Stimulated activated CD4-positive, alpha-beta T cell treated with anti-CD3 and anti-CD28 coated beads, Interleukin-12 subunit alpha, Interleukin-12 subunit beta, amount 100 ng/mL, for 4 hours (primary cell): ENCODE results near the gene SHROOM4.

Experiments used
- DNase-seq: peaks from one replicate; pipeline ENCODE4 v3.0.0-alpha.2; 2020

SHROOM4 gene

GRCh38 chrX:50776248-50776647 lies 37.7 kb downstream of the SHROOM4 start:
- no peak for DNase-seq

GRCh38 chrX:50771382-50771781 lies 42.6 kb downstream of the SHROOM4 start:
- DNase-seq, result no peak

- no peak for DNase-seq
Measured at GRCh38 chrX:50770702-50771101, 43.3 kb downstream of the SHROOM4 start.

DNA sequence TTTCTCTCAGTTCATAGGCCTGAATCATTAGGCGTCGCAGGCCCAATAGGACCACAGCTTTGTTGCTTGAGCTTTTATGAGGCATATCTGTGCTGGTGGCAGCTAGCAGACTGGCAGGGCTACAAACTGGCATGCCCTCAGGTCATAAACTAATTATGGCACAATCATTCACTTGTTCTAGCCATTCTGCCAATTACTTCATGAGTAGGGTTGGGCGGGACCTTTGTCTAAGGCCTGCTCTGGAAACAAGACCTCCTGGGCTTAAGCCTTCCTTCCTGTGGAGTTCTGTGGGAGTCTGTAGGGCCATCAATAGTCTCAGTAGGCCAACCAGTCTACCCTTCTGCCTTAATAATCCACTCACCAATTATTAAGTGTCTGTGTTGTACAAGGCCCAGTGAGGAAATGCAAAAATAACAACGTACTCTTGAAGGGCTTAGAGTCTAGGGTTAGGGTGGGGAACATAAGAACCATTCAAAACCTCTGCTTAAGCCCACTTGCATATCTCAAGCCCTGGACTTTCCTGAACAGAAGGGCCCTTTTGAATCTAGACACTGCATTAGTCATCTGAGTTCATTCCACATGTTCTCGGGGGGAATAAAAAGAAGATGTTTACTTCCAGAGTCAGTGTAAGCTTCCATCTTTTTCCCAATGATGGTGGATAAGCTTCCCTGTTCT lies 44.5 kb downstream of the SHROOM4 start:
- no peak for DNase-seq

DNA sequence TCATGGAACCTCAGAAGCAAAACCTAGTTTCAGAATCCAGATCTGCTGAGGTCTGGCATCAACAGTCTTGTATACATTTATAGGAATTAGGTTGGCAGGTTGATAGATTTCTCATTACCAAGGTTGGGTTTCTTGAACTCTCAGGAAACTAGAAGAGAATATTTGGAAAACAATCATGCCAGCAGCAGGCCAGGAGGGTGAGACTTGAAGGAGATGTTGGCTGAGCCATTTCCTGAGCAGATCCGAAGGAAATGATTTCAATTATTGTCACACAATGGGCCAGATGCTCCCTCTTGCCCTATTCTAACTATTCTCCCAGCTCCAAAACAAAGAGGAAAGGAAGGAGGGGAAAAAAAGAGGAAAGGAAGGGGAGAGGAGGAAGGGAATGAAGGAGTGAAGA lies 45.2 kb downstream of the SHROOM4 start:
- DNase-seq, result no peak

GRCh38 chrX:50765986-50766385 lies 48.0 kb downstream of the SHROOM4 start:
- no peak for DNase-seq

DNA sequence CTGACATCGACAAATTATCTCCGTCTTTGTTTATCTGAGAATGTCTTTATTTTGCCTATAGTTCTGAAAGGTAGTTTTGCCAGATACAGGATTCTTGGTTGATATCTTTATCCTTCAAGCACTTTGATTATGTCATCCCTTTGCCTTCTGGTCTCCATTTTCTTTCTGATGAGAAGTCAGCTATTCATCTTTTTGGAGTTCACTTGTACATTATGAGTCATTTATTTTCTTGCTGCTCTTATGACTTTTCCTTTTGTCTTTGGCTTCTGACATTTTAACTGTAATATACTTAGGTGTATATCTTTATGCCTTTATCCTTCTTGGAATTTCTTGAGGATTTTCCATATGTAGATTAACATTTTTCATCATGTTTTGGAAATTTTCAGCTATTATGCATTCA lies 51.4 kb downstream of the SHROOM4 start:
- no peak for DNase-seq

DNA sequence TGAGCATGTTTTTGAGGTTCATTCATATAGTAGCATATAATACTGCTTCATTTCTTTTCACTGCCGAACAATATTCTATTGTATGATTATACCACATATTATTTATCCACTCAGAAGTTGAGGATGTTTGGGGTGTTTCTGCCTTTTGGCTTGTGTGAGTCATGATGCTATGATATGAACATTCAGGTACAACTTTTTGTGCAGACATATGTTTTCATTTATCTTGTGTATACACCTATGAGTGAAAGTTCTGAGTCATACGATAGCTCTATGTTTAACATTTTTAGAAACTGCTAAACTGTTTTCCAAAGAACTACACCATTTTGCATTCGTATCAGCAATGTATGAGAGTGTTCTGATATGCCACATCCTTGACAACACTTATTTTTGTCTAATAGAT lies 57.7 kb downstream of the SHROOM4 start:
- DNase-seq, result no peak

DNA sequence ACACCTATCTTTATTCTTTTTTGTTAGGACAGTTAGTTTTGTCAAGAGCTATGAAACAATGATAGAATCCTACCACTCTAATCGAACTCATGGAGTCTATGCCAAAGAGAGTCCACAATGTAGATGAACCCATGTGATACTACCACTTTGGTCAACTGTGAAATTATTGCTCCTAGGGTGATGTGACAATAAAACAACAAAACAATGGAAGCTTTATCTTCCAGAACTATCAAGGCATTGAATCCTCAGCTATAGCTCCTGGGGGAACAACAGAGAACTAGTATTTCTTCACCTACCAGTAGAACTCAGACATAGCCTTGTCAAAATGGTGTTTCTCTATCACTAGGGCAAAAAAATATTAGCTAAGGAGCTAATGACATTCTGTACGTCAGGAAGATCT lies 62.9 kb downstream of the SHROOM4 start:
- no peak for DNase-seq

GRCh38 chrX:50747471-50747900 lies 66.5 kb downstream of the SHROOM4 start:
- DNase-seq, result no peak

DNA sequence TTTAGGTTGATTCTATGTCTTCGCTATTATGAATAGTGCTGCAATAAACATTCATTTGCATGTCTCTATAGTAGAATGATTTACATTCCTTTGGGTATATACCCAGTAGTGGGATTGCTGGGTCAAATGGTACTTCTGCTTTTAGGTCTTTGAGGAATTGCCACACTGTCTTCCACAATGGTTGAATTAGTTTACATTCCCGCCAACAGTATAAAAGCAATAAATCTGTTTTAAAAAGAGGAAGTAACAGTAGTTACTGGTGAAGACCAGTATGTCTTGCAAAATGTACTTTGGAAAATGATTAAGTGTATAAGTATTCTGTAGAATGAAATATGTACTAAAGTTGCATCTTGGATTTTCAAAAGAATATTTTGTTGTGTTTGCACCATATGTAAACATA lies 77.3 kb downstream of the SHROOM4 start:
- no peak for DNase-seq

DNA sequence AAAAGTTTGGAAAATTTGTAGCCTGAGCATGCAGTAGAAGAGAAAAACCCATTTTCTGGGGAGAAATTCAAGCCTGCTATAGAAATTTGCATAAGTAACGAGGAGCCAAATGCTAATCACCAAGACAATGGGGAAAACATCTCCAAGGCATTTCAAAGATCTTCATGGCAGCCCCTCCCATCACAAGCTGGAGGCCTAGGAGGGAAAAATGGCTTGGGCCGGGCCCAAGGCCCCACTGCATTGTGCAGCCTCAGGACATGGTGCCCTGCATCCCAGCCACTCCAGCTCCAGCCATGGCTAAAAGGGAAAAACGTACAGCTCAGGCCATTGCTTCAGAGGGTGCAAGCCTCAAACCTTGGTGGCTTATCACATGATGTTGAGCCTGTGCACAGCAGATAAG lies 87.7 kb downstream of the SHROOM4 start:
- DNase-seq, result no peak

GRCh38 chrX:50725310-50725709 lies 88.7 kb downstream of the SHROOM4 start:
- DNase-seq, result no peak

- no peak for DNase-seq
Measured at GRCh38 chrX:50723006-50723405, 91.0 kb downstream of the SHROOM4 start.

GRCh38 chrX:50721764-50722521 lies 92.1 kb downstream of the SHROOM4 start:
- no peak for DNase-seq

- DNase-seq, result no peak
Measured at GRCh38 chrX:50719614-50720013, 94.4 kb downstream of the SHROOM4 start.

- no peak for DNase-seq
Measured at GRCh38 chrX:50718776-50719175, 95.2 kb downstream of the SHROOM4 start.

DNA sequence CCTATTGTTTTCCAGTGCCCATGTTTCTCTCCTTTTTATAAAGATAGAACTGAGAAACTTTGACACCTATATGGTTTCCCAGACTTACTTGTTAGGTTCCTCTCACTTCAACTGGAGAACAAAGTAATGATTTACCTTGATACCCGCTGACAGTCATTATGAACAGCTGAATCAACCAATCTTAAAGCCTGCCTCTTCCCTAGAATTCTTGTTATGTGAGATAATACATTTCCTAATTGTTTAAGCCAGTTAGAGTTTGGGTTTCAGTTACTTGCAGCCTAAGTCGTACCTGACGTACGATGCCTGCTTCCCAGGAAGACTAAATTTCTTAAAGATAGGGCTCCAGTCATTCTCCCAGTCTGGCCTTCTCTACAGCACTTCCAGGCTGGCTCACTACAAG lies 97.3 kb downstream of the SHROOM4 start:
- no peak for DNase-seq

DNA sequence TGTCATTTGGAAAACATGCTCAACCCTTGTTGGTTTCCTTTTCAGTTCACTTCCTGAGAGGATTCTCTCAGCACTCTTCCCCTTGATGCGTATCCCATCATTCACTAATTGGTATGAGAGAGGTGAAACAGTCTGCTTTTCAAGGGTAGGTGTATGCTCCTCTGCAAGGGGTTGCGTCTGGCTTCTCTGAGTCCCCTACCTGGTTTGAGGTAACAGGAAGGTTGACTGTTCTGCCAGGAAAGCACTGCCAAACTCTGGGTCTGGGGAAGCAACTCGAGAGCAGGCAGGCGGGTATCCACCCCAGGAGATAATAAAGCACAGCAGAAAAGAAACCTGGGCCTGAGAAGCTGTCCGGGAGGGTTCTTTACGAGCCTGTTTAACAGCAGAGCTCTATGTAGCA lies 101.2 kb downstream of the SHROOM4 start:
- no peak for DNase-seq

DNA sequence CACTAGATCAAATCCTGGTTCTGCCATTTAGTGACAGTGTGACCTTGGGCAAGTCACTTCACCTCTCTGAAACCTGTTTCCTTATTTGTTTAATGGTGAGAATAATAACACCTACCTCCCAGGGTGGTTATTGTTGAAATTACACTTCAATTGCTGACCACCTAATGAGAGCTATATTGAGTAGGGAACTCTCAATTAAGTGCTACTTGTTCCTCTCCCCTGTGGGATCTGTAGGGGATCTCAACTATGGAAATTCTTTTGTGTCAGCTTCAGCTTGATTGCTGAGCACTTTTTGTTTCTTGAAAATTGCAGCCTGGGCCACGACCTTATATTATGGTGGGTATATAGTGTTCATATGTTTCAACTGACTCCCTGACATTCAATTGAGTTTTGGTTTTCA lies 102.1 kb downstream of the SHROOM4 start:
- DNase-seq, result no peak

DNA sequence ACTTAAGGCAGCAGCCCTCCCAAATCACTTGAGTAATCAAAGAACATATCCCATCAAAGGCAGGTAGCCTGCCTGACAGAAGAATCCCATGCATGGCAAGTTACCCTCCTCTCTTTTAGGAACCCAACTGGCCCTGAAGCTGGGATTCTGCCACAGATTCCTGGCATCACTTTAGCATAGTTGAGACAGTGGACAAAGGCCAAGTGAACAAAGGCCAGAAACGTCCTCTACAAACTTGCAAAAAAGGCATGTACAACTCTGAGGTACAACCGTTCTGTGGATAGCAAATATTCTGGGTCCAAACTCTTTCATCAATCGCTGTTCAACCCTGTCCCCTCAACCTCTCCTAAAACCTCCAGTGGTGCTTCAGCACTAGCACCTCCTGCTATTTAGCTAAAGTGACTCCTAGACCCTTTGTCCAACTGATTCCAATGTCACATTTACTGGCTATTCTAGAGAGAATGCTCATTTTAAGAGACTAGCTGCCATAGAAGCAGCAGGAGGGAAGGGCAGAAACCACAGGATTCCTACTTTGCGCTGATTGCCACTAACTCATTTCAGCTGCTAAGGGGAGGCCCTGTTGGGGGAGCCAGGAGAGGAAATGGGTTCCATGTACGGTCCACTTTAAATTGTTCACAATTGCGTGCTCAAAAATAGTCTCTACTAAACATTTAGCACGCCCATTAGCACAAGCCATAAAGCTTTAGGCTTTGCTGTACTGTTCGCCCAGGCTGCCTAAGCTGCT lies 105.9 kb downstream of the SHROOM4 start:
- no peak for DNase-seq

DNA sequence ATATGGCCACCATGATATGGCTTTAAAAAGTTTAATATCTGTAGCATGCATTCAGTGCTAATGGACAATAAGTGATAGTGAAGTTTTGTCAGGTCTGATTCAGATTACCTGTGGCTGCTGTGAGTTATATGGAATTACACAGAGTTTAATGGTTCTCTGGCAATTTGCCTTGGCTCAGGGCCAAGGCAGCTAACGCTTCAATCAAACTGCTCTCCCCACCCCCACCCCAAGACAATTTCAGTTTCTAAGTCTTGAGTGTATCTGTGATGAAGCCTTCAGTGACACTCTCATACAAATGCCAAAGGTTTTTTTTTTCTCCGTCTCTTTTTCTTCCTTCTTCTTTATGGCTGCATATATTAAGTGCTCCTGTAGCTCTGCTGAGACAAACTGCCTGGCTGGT lies 106.6 kb downstream of the SHROOM4 start:
- no peak for DNase-seq

- no peak for DNase-seq
Measured at GRCh38 chrX:50705042-50705441, 109.0 kb downstream of the SHROOM4 start.

GRCh38 chrX:50704360-50704759 lies 109.6 kb downstream of the SHROOM4 start:
- no peak for DNase-seq
